Mucosa of stomach (tissue), 1 donor: ENCODE measurements around the gene IFT122.
"Not testable (repeated sequence)": the region's sequence is repeated elsewhere in the genome, so short reads cannot be mapped to it uniquely, and the experiment has no call there.

ENCODE experiments used
- H3K27me3 ChIP-seq: one replicate; pipeline ENCODE4 v1.7.0; 2013; ENCODE audit warnings: mild to moderate bottlenecking, low read length; ENCODE audit not compliant: control insufficient read depth, insufficient read depth
- H3K36me3 ChIP-seq: one replicate; pipeline ENCODE4 v1.7.0; 2013; ENCODE audit warnings: low read length; ENCODE audit not compliant: control insufficient read depth, insufficient read depth
- H3K4me1 ChIP-seq: one replicate; pipeline ENCODE4 v1.7.0; 2013; ENCODE audit warnings: mild to moderate bottlenecking, low read length; ENCODE audit not compliant: control insufficient read depth, insufficient read depth
- H3K4me3 ChIP-seq: one replicate; pipeline ENCODE4 v1.7.0; 2013; ENCODE audit warnings: low read length
- H3K9ac ChIP-seq: one replicate; pipeline ENCODE4 v1.7.0; 2013; ENCODE audit warnings: mild to moderate bottlenecking, low read length, moderate library complexity
- H3K9me3 ChIP-seq: one replicate; pipeline ENCODE4 v1.7.0; 2013; ENCODE audit warnings: mild to moderate bottlenecking, low read length, moderate library complexity; ENCODE audit not compliant: control insufficient read depth
- donor health status: Pancreatic carcinoma.

IFT122 gene

GRCh38 chr3:129512595-129512994, 72.6 kb downstream of the IFT122 start:
- H3K9me3 ChIP-seq = no peaks in the 10 kb centered on the region
- H3K9ac ChIP-seq = no peak overlapping the region
- no peaks in the 10 kb centered on the region for H3K27me3 ChIP-seq
- H3K4me1 ChIP-seq = no peaks in the 10 kb centered on the region
- no peak overlapping the region for H3K4me3 ChIP-seq
- peaks cover 4% of the 10 kb centered on the region for H3K36me3 ChIP-seq

GRCh38 chr3:129513705-129514104, 73.7 kb downstream of the IFT122 start:
- Histone ChIP-seq H3K9ac (no peak overlapping the region), H3K27me3 (no peaks in the 10 kb centered on the region), H3K9me3 (no peaks in the 10 kb centered on the region), H3K36me3 (peaks cover 4% of the 10 kb centered on the region), H3K4me1 (no peaks in the 10 kb centered on the region), H3K4me3 (no peak overlapping the region)

- H3K36me3 ChIP-seq = peaks cover 4% of the 10 kb centered on the region
- H3K4me1 ChIP-seq = no peaks in the 10 kb centered on the region
- no peak overlapping the region for H3K4me3 ChIP-seq
- H3K9me3 ChIP-seq = no peaks in the 10 kb centered on the region
- H3K27me3 ChIP-seq = no peaks in the 10 kb centered on the region
- no peak overlapping the region for H3K9ac ChIP-seq
These were observed 74.1 kb downstream of the IFT122 start for GRCh38 chr3:129514110-129514509.

GRCh38 chr3:129514563-129514962, 74.5 kb downstream of the IFT122 start:
- Histone ChIP-seq H3K9ac (no peak overlapping the region), H3K36me3 (peaks cover 4% of the 10 kb centered on the region), H3K9me3 (no peaks in the 10 kb centered on the region), H3K4me3 (no peak overlapping the region), H3K4me1 (no peaks in the 10 kb centered on the region), H3K27me3 (no peaks in the 10 kb centered on the region)

GRCh38 chr3:129515108-129515820, 75.2 kb downstream of the IFT122 start:
- not testable (repeated sequence) for H3K4me1 ChIP-seq, H3K9me3 ChIP-seq, H3K4me3 ChIP-seq, H3K36me3 ChIP-seq, H3K9ac ChIP-seq, H3K27me3 ChIP-seq

DNA sequence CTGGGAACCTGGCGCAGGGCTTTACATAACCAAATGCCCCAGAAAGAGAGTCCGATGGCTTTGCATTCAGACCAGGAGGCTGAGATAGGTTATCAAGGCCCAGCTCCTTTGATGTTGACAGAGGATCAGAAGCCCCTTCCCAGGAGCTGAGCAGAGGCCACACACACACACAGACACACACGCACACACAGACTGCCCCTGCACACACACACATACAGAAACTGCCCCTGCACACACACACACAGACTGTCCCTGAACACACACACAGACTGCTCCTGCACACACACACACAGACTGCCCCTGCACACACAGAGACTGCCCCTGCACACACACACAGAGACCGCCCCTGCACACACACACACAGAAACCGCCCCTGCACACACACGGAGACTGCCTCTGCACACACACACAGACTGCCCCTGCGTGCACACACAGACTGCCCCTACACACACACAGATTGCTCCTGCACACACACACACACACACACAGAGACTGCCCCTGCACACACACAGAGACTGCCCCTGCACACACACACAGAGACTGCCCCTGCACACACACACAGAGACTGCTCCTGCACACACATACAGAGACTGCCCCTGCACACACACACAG, 75.9 kb downstream of the IFT122 start:
- not testable (repeated sequence) for H3K36me3 ChIP-seq, H3K9ac ChIP-seq, H3K4me3 ChIP-seq, H3K27me3 ChIP-seq, H3K9me3 ChIP-seq, H3K4me1 ChIP-seq

- Histone ChIP-seq H3K9ac (no peak overlapping the region), H3K4me3 (no peak overlapping the region), H3K9me3 (no peaks in the 10 kb centered on the region), H3K36me3 (no peaks in the 10 kb centered on the region), H3K4me1 (no peaks in the 10 kb centered on the region), H3K27me3 (no peaks in the 10 kb centered on the region)
These were observed 77.5 kb downstream of the IFT122 start for GRCh38 chr3:129517516-129517915.

DNA sequence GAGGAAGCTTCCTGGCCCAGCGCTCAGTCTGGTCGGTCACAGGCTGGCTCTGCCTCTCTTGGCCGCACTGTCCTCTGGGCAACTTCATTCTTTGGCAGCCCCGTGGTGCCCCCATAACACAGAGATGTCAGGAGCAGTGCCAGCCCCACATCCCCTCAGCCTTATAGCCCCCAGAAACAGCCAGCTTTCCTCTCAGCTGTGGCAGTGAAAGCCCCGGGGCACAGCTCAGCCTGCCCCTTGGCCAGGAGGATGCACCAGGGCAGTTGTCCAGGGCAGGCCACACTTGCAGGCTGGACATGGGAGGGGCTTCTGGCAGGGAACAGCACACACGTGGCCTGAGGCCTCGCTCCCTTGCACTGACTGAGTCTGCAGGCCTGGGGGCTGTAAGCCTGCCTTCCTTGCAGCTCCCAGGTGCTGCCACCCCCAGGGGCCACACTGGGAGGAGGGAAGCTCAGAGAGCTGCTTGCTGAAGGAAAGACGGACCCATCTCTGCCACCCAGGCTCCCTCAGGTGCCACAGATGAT, 78.1 kb downstream of the IFT122 start:
- Histone ChIP-seq H3K9ac (no peak overlapping the region), H3K36me3 (no peaks in the 10 kb centered on the region)

DNA sequence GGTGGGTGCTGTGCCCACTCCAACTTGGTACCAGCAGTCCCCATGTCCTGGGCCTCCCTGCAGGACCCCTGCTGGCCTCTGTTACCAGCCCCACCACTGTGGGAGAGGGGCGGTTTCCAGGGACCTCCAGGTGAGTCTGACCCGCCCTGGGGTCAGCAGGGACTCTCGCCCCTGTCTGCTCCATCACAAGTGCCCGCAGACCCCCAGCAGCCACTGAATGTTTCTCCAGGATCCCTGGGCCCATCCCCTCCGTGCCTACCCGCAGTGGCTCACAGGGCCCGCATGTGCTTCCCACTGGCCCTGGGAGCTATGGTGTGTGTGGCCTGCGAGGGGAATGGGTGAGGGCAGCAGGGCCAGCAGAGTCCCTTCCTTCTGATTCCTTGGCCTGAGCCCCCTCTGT, 78.6 kb downstream of the IFT122 start:
- Histone ChIP-seq H3K36me3 (no peaks in the 10 kb centered on the region), H3K9ac (no peak overlapping the region), H3K4me3 (no peak overlapping the region)

More for the DNA sequence above, 78.1 kb downstream of the IFT122 start:
- Histone ChIP-seq H3K4me3 (no peak overlapping the region), H3K27me3 (no peaks in the 10 kb centered on the region), H3K4me1 (no peaks in the 10 kb centered on the region), H3K9me3 (no peaks in the 10 kb centered on the region)

DNA sequence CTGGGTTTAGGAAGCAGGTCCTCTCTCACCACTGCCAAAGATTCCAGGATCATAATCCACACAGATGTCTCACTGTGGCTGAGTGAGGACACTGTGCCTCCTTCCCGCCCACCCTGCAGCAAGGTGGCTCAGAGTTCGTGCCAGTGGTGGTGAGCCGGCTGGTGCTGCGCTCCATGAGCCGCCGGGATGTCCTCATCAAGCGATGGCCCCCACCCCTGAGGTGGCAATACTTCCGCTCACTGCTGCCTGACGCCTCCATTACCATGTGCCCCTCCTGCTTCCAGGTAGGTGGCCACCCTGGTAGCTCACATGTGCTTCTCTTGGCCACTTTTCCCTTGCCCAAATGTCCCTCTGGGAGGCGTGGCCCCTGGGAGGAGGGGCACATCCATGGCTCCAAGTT, 79.4 kb downstream of the IFT122 start:
- Histone ChIP-seq H3K36me3 (no peaks in the 10 kb centered on the region), H3K4me3 (no peak overlapping the region), H3K9me3 (no peaks in the 10 kb centered on the region), H3K27me3 (no peaks in the 10 kb centered on the region), H3K4me1 (no peaks in the 10 kb centered on the region), H3K9ac (no peak overlapping the region)

More for the DNA sequence above, 78.6 kb downstream of the IFT122 start:
- H3K4me1 ChIP-seq = no peaks in the 10 kb centered on the region
- H3K9me3 ChIP-seq = no peaks in the 10 kb centered on the region
- no peaks in the 10 kb centered on the region for H3K27me3 ChIP-seq

DNA sequence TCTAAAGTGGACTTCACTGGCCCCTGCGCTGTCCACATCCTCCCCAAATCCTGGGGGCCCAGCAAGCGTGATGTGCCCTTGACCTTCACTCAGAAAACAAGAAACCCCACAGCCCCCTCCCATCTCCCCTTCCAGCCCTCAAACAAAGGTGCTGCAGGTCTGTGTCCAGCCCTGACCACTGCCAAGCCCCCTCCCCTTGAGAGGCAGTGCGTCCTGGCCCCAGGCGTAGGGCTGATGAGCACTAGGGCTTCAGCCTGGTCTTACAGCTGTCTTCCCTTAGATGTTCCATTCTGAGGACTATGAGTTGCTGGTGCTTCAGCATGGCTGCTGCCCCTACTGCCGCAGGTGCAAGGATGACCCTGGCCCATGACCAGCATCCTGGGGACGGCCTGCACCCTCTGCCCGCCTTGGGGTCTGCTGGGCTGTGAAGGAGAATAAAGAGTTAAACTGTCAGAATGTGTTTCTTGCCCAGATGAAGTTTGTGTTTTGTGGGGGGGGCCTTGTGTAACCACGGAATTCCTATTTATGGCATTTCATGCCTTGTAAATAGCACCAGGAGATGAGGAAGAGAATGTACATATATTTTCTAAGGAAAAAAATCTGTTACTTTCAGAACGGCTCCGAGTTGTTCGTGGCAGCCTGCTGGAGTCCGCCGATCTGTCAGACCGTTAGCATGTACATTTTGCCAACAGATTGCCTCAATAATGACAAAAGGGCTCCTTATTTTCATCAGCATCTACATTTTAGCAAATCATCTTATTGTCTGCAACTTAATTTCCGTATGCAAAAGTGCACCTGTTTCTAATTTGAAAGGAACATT, 80.1 kb downstream of the IFT122 start:
- Histone ChIP-seq H3K4me3 (no peak overlapping the region), H3K27me3 (no peaks in the 10 kb centered on the region), H3K4me1 (no peaks in the 10 kb centered on the region), H3K9me3 (no peaks in the 10 kb centered on the region), H3K36me3 (no peaks in the 10 kb centered on the region), H3K9ac (no peak overlapping the region)

DNA sequence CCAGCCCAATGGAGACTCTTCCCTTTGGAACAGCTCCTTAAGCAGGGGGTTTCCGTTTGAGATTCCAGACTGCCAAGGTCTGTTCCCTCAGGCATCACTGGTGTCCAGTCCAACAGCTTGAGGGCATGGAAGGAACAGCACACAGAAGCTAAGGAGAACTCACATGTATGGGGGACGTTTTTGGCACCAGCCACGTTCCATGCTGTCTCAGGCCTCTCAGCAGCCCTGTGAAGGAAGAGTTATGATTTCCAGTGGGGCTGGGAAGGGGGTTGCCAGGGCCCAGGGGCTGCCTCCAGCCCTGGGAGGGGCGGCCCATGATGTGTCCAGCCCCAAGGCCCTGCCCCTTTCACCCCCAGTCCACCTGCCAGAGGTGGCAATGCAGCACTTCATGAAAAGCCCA, 80.9 kb downstream of the IFT122 start:
- Histone ChIP-seq H3K36me3 (no peaks in the 10 kb centered on the region), H3K27me3 (no peaks in the 10 kb centered on the region), H3K9me3 (no peaks in the 10 kb centered on the region), H3K4me1 (no peaks in the 10 kb centered on the region), H3K9ac (no peak overlapping the region), H3K4me3 (no peak overlapping the region)
